AG04450 (cell line): ENCODE measurements around the gene MTG2. TPM values are rescaled to one million over a fixed set of nuclear protein-coding genes. Genes with fewer than 3 reads are reported as not detected.

Source experiments
- CTCF ChIA-PET: fragments of 300-600, 350-600 bp; formaldehyde crosslinking; extraction: SDS; loops from one replicate; lab custom pipeline; 2022; ENCODE audit warnings: antibody characterized with exemption, inconsistent platforms; lab: Charles Lee
- POLR2A ChIA-PET: fragments of 350-600 bp; formaldehyde crosslinking; extraction: SDS; loops from one replicate; lab custom pipeline; 2021; ENCODE audit warnings: antibody characterized with exemption, inconsistent platforms; lab: Yijun Ruan, JAX
- DNase-seq: peaks from one replicate; pipeline ENCODE4 v3.0.0-alpha.2; 2011; ENCODE audit warnings: low read depth, low spot score
- H3K27ac ChIP-seq: one replicate; pipeline ENCODE4 v1.5.1; 2012; ENCODE audit warnings: low read depth, low read length, control low read depth
- H3K27me3 ChIP-seq: one replicate; pipeline ENCODE4 v1.6.0; 2012; ENCODE audit warnings: low read length; ENCODE audit not compliant: control insufficient read depth, insufficient read depth
- H3K4me3 ChIP-seq: 2 replicates; pipeline ENCODE4 v1.5.1; 2011; ENCODE audit warnings: mild to moderate bottlenecking, low read depth, low read length, control low read depth
- H3K9me3 ChIP-seq: 2 replicates; pipeline ENCODE4 v1.5.1; 2012; ENCODE audit warnings: low read length; ENCODE audit not compliant: control insufficient read depth, insufficient read depth
- CTCF ChIP-seq: IDR thresholded peaks from 2 replicates; pipeline ENCODE4 v1.5.1; 2011; ENCODE audit warnings: low read depth, low read length, control low read depth, inconsistent platforms
- polyA plus RNA-seq: library from polyadenylated mRNA; depleted of rRNA; stranded (reverse); fragments of >200 nt; gene quantifications from 2 replicates; pipeline ENCODE4 v1.2.3, GENCODE V29; 2011

MTG2 gene
- polyA plus RNA-seq, 1 experiment: 15.6 TPM

GRCh38 chr20:62214067-62214466 lies 31.2 kb downstream of the MTG2 start:
- POLR2A ChIA-PET: no interaction called here
- Histone ChIP-seq H3K27me3 (peaks cover 48% of the 10 kb centered on the region), H3K9me3 (no peaks in the 10 kb centered on the region; the same call in 1 of the 2 replicates), H3K27ac (no peak overlapping the region), H3K4me3 (no peak overlapping the region)
- CTCF ChIA-PET: no interaction called here
- TF ChIP-seq CTCF: no peak
- DNase-seq: no peak

- POLR2A ChIA-PET: no interaction called here
- no peak for DNase-seq
- CTCF ChIA-PET: no interaction called here
- no peak overlapping the region for H3K27ac ChIP-seq
- no peaks in the 10 kb centered on the region; the same call in 1 of the 2 replicates for H3K9me3 ChIP-seq
- TF ChIP-seq CTCF: no peak
- H3K4me3 ChIP-seq: no peak overlapping the region
- peaks cover 49% of the 10 kb centered on the region for H3K27me3 ChIP-seq
These were observed 32.5 kb downstream of the MTG2 start for GRCh38 chr20:62215020-62215990.

GRCh38 chr20:62215991-62216635 lies 33.3 kb downstream of the MTG2 start:
- no peak for DNase-seq
- H3K27me3 ChIP-seq: peaks cover 55% of the 10 kb centered on the region
- no peak overlapping the region for H3K27ac ChIP-seq
- no peaks in the 10 kb centered on the region; the same call in 1 of the 2 replicates for H3K9me3 ChIP-seq
- no peak overlapping the region for H3K4me3 ChIP-seq
- ChIA-PET CTCF (no interaction called here), POLR2A (no interaction called here)
- TF ChIP-seq CTCF: no peak

- no peak overlapping the region for H3K27ac ChIP-seq
- ChIA-PET POLR2A (no interaction called here), CTCF (no interaction called here)
- TF ChIP-seq CTCF: no peak
- peaks cover 57% of the 10 kb centered on the region for H3K27me3 ChIP-seq
- no peak for DNase-seq
- no peaks in the 10 kb centered on the region; the same call in 1 of the 2 replicates for H3K9me3 ChIP-seq
- H3K4me3 ChIP-seq: no peak overlapping the region
These were observed 34.1 kb downstream of the MTG2 start for GRCh38 chr20:62216636-62217566.
